NOMO-1 treated with DMSO at 0.1 percent for 48 hours (cell line): ENCODE data around the gene HIP1.
"Not testable (repeated sequence)": the region's sequence is repeated elsewhere in the genome, so short reads cannot be mapped to it uniquely, and the experiment has no call there.

Source experiments
- DNase-seq: peaks from one replicate; lab custom pipeline; 2025; ENCODE audit not compliant: unreplicated experiment; lab: John Stamatoyannopoulos, UW

HIP1 gene

DNA sequence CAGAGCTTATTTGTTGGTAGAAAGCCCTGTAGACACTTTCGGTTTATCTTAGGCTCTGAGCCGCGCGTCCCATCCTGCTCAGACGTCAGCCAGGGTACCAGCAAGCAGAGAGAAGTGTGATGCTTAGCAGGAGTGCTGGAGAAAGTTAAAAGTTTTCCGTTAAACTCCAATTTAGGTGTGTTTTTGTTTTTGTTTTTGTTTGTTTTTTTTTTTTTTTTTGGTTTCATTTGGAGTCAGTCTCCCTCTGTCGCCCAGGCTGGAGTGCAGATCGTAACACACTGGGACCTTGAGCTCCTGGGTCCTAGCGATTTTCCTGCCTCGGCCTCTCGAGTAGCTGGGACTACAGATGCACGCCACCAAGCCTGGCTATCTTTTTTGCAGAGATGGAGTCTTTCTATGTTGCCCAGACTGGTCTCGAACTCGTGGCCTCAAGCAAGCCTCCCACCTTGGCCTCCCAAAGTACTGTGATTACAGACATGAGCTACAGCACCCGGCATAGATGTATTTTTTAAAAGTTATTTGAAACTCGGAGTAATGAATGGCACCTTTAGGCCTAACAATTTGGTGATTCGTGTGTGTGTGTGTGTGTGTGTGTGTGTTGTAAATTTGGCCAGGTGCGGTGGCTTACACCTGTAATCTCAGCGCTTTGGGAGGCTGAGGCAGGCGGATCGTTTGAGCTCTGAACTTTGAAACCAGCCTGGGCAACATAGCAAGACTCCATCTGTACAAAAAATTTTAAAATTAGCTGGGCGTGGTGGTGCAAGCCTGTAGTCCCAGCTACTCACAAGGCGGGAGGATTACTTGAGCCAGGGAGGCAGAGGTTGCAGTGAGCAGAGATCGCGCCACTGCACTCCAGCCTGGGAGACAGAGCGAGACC lies 1.3 kb upstream of the HIP1 start:
- DNase-seq = no peak

DNA sequence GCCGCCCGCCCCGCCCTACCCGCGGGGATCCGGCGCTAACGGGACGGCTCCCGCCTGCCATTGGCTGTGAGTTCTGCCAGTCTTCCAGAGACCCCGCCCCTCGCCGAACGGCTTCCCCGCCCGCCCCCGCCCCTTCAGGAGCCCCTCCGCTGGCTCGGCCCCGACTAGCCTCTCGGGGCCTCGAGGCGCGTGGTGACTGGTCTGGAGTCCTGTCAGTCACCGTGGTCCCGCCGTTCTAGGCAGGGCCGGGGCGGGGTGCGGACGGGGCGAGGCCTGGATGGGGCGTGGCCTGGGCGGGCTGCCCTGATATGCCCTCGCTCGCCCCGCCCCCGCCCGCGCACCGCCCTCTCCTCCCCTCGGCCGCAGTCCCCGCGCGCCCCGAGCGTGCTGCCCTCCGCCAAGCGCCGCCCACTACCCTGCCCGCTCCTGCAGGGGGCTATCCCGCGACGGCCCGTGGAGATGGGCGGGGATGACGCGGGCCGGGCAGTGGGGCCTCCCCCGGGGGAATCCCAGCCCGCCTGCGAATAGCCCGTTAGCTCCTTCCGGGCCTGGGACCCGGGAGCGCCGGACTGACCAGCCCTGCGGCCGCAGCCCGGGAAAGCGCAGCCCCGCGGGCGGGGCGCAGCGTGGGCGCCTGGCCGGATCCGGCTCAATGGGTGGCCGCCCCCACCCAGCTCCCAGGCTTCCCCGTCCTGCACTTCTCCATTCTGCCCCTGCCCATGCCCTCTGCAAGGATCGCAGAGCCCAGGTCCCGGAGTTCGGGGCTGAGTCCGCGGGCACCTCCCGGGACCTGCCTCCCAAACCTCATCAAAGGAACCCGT lies 444 bp upstream of the HIP1 start:
- peak; percentile 100 for DNase-seq

DNA sequence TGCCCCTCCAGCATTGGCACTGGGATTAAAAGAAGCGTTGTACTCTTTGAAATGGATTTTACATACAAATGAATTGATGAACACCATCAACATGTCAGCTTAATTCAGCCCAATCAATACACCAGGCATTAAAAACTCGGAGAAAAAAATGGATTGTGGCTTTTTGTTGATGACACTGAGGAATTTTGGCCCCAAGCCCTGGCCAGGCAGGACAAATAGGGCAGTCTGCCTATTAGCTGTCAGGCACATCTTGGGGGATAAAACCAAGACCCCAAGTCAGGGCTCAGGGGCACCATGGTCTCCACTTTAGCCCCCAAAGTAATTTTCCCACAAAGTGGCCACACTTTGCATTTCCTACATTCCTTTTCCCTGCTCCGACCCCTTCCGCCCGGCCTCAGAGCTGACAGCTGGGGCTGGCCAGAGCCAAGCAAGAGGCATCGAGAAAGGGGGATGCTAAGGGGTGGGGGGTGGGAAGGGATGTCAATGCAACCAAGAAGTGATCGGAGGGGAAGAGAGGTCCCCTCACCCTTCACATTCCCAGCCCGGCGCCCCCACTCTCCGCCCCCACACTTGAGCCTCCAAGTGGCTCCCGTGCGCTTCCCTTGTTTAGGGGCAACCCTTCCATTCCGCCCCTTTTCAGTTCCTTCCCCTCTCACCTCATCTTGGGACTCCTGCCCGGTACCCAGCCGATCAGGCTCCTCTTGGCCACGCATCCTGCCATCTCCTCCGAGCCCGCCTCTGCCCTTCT lies 711 bp downstream of the HIP1 start:
- DNase-seq = no peak

DNA sequence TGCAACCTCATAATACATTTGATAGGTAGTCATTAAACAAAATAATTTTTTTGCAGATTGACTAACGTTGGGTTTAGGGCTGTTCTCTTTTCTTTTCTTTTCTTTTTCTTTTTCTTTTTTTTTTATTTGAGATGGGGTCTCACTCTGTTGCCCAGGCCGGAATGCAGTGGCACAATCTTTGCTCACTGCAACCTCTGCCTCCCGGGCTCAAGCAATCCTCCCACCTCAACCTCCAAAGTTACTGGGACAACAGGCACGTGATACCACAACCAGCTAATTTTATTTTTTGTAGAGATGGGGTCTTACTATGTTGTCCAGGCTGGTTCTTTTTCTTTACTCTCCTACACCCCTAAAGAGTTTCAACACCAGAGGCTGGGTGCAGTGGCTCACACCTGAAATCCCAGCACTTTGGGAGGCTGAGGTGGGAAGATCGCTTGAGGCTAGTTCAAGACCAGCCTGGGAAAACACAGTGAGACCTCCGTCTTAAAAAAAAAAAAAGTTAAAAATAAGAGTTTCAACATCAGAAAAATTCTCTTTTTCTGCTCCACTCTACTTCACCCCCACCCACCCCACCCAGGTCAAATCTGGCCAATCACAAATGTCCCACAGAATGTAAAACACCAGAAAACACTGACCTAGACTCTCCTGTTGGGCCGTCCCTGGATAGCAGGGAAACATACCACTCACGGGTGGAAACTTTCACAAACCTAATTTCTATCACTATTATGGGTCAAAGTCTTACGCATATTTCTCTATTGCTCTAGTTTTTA lies 3.0 kb downstream of the HIP1 start:
- no peak for DNase-seq

DNA sequence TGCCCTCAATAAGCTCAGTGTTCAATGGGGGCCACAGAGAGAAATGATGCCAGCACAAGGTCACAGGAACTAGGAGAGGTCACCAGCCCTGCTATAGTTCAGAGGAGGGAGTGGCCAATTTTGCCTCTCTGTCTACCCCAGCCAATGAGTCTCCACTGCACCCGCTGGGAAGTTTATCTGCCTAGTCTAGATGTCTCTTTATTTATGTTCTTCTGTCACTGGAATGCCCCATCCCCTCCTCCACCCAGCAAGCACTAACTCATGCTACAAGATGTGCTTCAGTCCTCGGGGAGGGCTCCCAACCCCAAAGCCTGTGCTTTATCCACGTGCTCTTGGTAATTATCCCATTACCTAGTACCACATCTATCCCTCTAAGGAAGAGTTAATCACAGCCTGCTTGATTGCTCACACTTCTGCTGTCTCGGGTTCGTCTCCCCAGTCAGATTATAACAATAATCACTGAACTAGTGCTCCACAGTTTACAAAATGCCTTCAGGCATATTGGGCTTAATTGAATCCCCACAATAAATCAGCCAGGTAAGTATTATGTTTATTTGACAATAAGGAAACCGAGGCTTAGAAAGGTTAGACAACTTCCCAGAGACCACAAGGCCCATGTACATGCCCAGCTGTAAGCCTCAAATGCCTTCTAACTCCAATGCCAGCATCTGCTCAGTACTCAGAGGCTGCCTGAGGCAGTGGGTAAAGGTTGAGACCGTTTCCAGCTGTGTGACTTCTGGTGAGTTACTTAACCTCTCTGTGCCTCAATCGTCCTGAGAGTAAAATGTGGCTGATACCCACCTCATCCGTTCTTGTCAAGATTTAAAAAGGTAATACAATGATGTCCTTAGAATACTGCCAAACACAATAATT lies 3.9 kb downstream of the HIP1 start:
- no peak for DNase-seq

DNA sequence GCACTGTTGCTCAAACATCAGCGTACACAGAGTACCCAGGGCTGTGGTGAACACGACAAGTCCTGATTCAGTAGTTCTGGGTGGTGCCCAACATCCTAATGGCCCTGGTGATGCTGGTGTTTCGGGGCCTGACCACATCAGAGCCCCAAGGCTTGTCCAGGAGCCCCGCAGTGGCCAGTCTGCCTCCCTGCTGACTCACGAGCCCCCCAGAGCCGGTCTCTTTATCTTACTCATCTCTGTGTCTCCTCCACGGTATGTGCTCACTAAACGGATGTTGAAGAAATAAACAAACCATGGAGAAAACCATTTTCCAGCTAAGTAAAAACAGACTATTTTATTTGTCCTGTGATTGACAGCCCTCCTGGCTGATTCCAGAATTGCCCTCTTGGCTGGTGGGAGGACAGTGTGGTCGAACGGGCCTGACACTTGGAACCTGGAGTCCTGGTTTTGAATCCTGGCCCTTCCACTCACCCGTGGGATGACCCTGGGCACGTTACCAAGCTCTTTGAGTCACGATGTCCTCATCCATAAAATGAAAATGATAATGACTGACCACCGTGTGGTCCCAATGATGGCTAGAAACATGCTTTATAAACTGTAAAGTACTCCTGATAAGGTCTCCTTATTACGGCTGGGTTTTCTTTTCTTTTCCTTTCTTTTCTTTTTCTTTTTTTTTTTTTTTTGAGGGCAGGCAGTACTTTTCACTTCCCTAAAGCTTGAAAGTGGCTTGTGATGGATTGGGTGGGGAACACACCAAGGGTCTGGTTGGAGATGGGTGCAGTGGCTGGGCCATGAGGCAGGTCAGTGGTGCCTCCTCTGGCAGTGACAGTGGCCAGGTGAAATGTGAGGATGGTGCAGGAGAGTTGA lies 5.7 kb downstream of the HIP1 start:
- DNase-seq = no peak

DNA sequence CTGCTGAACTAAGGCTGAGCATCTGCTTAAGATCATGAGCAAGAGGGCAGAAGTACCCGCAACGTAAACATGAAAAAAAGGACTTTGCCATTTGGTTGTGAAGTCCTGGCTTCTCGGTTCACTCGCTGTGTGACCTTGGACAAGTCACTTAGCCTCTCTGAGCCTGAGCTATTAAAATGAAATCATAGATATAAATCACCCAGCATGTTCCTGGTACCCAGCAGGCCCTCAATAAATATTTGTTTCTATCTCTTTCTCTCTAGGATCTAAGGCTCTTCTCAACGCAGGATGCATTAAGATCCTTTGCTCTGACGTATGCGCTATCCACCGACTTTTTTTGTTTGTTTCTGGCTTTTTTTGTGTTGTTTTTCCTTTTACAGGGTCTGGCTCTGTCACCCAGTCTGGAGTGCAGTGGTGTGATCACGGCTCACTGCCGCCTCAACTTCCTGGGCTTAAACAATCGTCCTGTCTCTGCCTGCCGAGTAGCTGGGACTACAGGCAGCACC lies 6.7 kb downstream of the HIP1 start:
- DNase-seq = no peak

DNA sequence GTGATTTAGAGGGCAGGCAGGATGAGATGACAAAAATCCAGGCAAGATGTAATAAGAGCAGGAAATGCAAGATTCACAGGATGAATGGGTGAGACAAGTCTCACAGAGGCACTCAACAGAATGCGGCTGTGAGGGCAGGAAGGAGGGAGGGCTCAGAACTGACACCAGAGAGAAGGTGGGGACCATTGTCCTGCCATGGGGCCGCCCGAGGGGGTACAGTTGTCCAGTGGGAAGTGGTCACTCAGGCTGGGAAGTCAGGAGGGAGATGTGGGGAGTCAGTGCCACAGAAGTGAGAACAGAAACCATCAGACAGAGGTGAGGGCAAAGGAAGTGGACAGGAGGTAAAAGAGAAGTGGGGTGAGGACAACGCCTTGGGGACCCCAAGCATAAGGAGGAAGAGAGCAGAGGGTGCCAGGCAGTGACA lies 8.9 kb downstream of the HIP1 start:
- peak; percentile 85 for DNase-seq

DNA sequence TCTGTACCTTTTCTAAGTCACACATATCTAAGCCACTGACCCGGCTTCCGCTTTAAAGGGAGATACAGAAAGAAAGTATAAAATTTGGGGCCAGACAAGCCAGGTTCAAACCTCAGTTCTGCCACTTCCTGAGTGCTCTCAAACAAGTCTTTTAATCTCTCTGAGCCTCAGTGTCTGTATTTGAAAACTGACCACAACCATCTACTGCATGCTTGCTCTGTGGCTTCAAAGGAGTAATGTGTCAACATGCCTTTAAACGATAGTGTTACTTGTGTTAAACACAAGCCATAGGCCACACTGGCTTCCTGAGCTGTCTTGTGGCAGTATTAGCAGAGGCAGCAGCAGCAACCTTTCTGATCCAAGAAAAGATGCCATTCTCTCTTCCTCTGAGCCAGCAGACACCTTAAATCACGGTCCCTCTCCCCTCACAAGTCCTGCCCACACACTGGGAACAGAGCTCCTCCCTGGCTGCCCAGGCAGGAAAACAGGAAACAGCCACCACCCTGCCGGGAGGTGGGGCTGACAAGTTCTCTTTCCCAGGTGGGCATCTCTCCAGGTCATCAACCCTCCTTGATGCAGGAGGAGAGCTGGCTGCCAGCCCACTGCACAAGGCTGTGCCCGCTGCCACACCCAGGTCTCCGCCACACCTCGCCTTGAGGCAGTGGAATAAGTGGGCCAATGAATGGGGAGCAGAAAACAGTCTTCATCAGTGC lies 10.7 kb downstream of the HIP1 start:
- no peak for DNase-seq

DNA sequence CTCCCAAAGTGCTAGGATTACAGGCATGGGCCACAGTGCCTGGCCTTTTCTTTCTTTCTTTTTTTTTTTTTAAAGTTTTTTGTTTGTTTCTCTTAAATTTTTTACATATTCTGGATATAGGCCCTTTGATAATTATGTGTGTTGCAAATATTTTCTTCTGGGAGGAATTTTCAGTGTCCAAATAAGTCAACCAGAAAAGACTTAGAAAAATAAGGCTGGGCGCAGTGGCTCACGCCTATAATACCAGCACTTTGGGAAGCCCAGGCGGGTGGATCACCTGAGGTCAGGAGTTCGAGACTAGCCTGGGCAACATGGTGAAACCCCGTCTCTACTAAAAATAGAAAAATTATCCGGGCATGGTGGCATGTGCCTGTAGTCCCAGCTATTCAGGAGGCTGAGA lies 11.4 kb downstream of the HIP1 start:
- DNase-seq = not testable (repeated sequence)

DNA sequence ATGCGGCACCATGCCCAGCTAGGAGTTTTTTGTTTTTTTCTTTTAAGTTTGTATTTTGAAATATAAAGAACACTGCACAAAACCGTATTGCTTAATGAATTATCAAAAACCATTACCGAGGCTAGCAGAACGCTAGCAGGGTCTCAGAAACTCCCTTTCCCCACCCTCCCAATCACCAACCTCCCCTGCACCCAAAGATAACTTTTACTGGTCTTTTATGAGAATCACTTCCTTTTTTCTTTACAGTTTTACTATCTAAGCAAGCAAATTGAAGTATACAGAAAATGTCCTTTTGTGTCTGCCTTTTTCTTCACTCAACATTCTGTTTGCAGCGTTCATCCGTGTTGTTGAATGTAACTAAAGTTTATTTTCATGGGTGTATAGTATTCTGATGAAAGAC lies 13.4 kb downstream of the HIP1 start:
- peak; percentile 96 for DNase-seq

DNA sequence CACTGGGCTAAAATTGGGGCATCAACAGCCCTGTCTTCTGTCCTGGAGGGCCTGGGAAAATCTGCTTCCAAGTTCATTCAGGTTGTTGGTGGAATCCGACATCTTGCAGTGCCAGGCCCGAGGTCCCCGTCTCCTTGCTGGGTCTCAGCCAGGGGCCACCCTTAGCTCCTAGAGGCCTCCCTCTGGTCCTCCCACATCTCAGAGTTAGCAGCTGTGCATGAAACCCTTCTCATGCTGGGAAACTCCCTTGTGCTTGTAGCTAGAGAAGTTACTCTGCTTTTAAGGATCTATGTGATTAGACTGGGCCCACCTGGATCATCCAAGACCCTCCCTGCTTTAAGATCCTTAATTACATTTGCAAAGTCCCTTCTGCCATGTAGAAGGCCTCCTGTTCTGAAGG lies 15.3 kb downstream of the HIP1 start:
- no peak for DNase-seq

DNA sequence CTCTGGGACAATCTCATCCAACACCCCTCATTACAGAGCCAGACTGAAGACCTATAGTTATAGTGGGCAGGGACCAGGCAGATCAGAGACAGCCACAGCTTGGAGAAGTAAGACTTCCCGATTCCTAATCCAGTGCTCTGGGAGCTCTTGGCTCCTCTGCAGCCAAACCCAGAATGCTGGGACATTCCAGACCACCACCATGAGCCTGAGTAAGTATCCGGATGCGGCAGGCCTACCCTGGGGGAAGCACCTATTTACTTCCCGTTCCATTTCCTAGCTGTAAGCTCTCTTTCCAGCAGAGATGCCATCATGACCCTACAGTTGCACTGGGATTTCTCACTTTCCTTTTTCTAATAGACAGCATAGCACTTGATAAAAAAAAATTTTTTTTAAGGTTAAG lies 16.4 kb downstream of the HIP1 start:
- no peak for DNase-seq

DNA sequence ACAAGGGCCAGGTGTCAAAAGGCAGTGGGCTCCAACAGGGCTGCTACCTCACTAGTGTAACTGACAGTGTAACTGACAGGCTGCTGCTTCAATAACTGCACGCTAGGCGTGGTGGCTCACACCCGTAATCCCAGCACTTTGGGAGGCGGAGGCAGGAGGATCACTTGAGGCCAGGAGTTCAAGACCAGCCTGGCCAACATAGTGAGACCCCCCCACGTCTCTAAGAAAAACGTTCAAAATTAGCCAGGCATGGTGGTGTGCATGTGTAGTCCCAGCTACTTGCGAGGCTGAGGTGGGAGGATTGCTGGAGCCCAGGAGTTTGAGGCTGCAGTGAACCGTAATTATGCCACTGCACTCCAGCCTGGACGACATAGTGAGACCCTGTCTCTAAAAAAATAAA lies 16.8 kb downstream of the HIP1 start:
- not testable (repeated sequence) for DNase-seq

DNA sequence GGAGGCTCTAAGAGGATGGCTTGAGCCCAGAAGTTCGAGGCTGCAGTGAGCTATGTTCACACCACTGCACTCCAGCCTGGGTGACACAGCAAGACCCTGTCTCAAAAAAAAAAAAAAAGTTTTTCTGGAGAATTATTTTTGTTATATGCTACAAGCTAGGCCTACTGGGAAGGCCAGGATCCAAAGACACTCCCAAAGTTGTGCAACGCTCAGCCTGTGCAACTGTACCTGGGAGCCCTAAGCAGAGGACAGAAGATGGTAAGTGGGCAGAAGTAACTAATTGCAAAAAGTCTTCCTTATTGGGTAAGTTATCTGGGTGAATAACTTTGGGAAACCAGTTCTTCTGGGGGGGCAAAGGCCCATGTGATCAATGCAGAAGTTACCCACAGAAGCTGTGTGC lies 17.3 kb downstream of the HIP1 start:
- DNase-seq = no peak

DNA sequence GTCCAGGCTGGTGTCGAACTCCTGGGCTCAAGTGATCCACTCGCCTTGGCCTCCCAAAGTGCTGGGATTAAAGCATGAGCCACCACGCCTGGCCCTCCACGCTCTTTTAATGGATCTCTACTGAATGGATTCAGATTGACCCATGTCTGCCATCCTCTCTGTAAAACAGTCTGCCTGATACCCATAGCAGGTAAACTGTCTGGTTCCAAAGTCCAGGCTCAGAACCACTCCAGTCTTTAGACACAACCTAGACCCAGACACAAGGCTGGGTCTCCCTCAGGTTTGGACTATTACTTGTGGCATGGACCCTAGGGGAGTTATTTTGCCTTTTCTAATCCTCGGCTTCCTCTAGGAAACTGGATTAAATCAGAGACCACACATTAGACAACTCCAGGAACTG lies 19.1 kb downstream of the HIP1 start:
- DNase-seq = no peak

DNA sequence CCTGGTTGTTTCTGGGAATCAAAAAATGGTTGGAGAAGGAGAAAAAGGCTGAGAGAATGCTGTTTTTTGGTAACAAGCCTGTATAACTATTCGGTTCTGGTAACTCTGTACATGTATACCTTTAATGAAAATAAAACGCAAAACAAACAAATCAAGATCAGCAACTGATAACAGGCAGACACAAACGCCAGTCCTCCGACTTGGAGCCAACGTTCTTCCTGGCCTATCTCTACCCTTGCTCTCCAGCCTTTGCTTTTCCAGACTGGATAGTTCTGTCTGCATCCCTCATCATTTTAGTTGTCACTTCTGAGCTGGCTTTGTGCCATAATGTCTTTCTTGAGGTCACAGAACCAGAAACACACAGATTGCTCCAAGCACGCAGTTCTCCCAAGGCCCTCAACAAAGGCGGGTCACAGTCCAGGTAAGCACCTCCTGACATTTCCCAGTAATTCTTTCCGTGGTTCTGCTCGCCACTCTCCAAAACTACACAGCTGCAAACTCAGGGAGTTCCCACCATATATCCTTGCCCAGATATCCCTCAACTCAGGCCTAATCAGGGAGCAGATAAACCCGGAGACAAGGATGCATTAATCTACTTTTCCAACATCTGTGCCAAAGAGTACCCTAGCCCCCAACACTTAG lies 20.2 kb downstream of the HIP1 start:
- DNase-seq = no peak

DNA sequence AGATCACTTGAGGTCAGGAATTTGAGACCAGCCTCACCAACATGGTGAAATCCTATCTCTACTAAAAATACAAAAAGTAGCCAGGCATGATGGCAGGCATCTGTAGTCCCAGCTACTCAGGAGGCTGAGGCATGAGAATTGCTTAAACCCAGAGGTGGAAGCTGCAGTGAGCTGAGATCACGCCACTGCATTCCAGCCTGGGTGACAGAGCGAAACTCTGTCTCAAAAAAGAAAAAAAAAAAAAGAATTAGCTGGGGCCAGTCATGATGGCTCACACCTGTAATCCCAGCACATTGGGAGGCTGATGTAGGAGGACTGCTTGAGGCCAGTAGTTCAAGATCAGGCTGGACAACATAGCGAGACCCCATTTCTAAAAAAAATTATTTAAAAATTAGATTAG lies 21.0 kb downstream of the HIP1 start:
- not testable (repeated sequence) for DNase-seq
